NCI-H1048 (cell line): Measurements from ENCODE around the gene SOAT2.

ENCODE experiments used
- DNase-seq: peaks from one replicate; lab custom pipeline; 2025; lab: John Stamatoyannopoulos, UW

Gene SOAT2

GRCh38 chr12:53065470-53065869 is 37.8 kb upstream of the SOAT2 start:
- DNase-seq = no peak

GRCh38 chr12:53065975-53066931 is 37.0 kb upstream of the SOAT2 start:
- DNase-seq = peak; percentile 26

- DNase-seq = no peak
Observed at GRCh38 chr12:53067074-53067992, 36.0 kb upstream of the SOAT2 start.

GRCh38 chr12:53067993-53068770 is 35.1 kb upstream of the SOAT2 start:
- no peak for DNase-seq

GRCh38 chr12:53068811-53069585 is 34.3 kb upstream of the SOAT2 start:
- DNase-seq = no peak

- no peak for DNase-seq
Observed at GRCh38 chr12:53069621-53070410, 33.5 kb upstream of the SOAT2 start.

GRCh38 chr12:53070877-53071492 is 32.3 kb upstream of the SOAT2 start:
- DNase-seq = no peak

- DNase-seq = no peak
Observed at GRCh38 chr12:53071591-53072551, 31.4 kb upstream of the SOAT2 start.

GRCh38 chr12:53073881-53074280 is 29.4 kb upstream of the SOAT2 start:
- no peak for DNase-seq

- DNase-seq = no peak
Observed at GRCh38 chr12:53074283-53074998, 28.8 kb upstream of the SOAT2 start.

GRCh38 chr12:53074999-53075370 is 28.3 kb upstream of the SOAT2 start:
- DNase-seq = no peak

GRCh38 chr12:53076461-53076860 is 26.8 kb upstream of the SOAT2 start:
- DNase-seq = no peak

GRCh38 chr12:53077030-53077429 is 26.3 kb upstream of the SOAT2 start:
- DNase-seq = no peak

GRCh38 chr12:53078425-53079225 is 24.7 kb upstream of the SOAT2 start:
- no peak for DNase-seq

- DNase-seq = peak; percentile 92
Observed at GRCh38 chr12:53079226-53080117, 23.8 kb upstream of the SOAT2 start, which contains the start of gene SPRYD3. TSS of gene SPRYD3 (minus strand) at chr12:53079390. CDS start at chr12:53079333, 57 bp downstream.

- DNase-seq = no peak
Observed at GRCh38 chr12:53082637-53083175, 20.6 kb upstream of the SOAT2 start.
